Ascending aorta (tissue), 2 donors: ENCODE measurements around the gene RAB32. TPM values are rescaled to one million over a fixed set of nuclear protein-coding genes. Genes with fewer than 3 reads are reported as not detected.
"Not testable (repeated sequence)": the region's sequence is repeated elsewhere in the genome, so short reads cannot be mapped to it uniquely, and the experiment has no call there.

ENCODE experiments used
- DNase-seq, 2 donors: peaks; one replicate each; pipeline ENCODE4 v3.0.0-alpha.2; 2019; ENCODE audit warnings: low spot score in 2 of 2
- H3K27ac ChIP-seq, 2 donors: fragments of 200-600 bp; sonication (generic); one replicate each; pipeline ENCODE4 v1.5.1; 2016 to 2017; ENCODE audit warnings: mild to moderate bottlenecking in 1 of 2
- H3K27me3 ChIP-seq: fragments of 200-600 bp; sonication (generic); one replicate; pipeline ENCODE4 v1.5.1; 2017
- H3K36me3 ChIP-seq, 2 donors: fragments of 200-600 bp; sonication (generic); one replicate each; pipeline ENCODE4 v1.5.1; 2016
- H3K4me1 ChIP-seq, 2 donors: fragments of 200-600 bp; sonication (generic); one replicate each; pipeline ENCODE4 v1.5.1; 2016 to 2017; ENCODE audit warnings: mild to moderate bottlenecking in 1 of 2
- H3K4me3 ChIP-seq, 2 donors: fragments of 200-600 bp; sonication (generic); one replicate each; pipeline ENCODE4 v1.5.1; 2016 to 2017; ENCODE audit warnings: mild to moderate bottlenecking in 1 of 2
- H3K9me3 ChIP-seq, 2 donors: fragments of 200-600 bp; sonication (generic); one replicate each; pipeline ENCODE4 v1.5.1; 2016
- CTCF ChIP-seq, 3 experiments: fragments of 200-600 bp in 2 of 3; fragments of 450-650 bp in 1 of 3; sonication (generic) in 2 of 3; IDR thresholded peaks; one replicate each; pipeline ENCODE4 v1.5.1; 2016 to 2019; ENCODE audit warnings: antibody characterized with exemption in 3 of 3, mild to moderate bottlenecking in 1 of 3, moderate library complexity in 1 of 3
- intact Hi-C: fragments of 100-400 bp; cut with DNase I; formaldehyde crosslinking; loops from one replicate; pipeline ENCODE4 v1.15.1; 2023
- total RNA-seq: library from RNA; depleted of rRNA; stranded (reverse); fragments of >200 nt; gene quantifications from one replicate; pipeline ENCODE4 v1.1.0, GENCODE V29; 2016

Gene RAB32
- total RNA-seq, 1 donor from 2014 or later = 89.2 TPM

- Histone ChIP-seq H3K27me3 (no peaks in the 10 kb centered on the region), H3K4me3 (no peak overlapping the region), H3K4me1 (peaks cover 0 to 2% of the 10 kb centered on the region in 2 donors), H3K9me3 (no peaks in the 10 kb centered on the region), H3K36me3 (peaks cover 33 to 60% of the 10 kb centered on the region in 2 donors), H3K27ac (no peak overlapping the region)
- TF ChIP-seq CTCF (IDR thresholded peaks at IDR 0.05) = no peak
- intact Hi-C loops = no loop called here
- no peak for DNase-seq
These were observed 9.9 kb downstream of the RAB32 start for GRCh38 chr6:146553377-146554135.

- H3K4me3 ChIP-seq = no peak overlapping the region
- intact Hi-C loops = no loop called here
- H3K4me1 ChIP-seq = no peaks in the 10 kb centered on the region
- TF ChIP-seq CTCF (IDR thresholded peaks at IDR 0.05) = no peak
- DNase-seq = no peak
- no peak overlapping the region for H3K27ac ChIP-seq
- peaks cover 0 to 21% of the 10 kb centered on the region in 2 donors for H3K9me3 ChIP-seq
- peaks cover 0 to 4% of the 10 kb centered on the region in 2 donors for H3K36me3 ChIP-seq
- no peaks in the 10 kb centered on the region for H3K27me3 ChIP-seq
These were observed 17.0 kb downstream of the RAB32 start for GRCh38 chr6:146560607-146561006.

- H3K27me3 ChIP-seq, H3K36me3 ChIP-seq, H3K27ac ChIP-seq, DNase-seq, H3K4me3 ChIP-seq, intact Hi-C loops, H3K4me1 ChIP-seq: not testable (repeated sequence)
- H3K9me3 ChIP-seq = peaks cover 0 to 16% of the 10 kb centered on the region in 2 donors
These were observed 23.0 kb downstream of the RAB32 start for GRCh38 chr6:146566661-146567060.

- H3K36me3 ChIP-seq, H3K9me3 ChIP-seq, intact Hi-C loops, H3K27me3 ChIP-seq, H3K27ac ChIP-seq, H3K4me1 ChIP-seq, H3K4me3 ChIP-seq, DNase-seq: not testable (repeated sequence)
These were observed 25.0 kb downstream of the RAB32 start for GRCh38 chr6:146568619-146569018.

GRCh38 chr6:146574211-146574610 lies 30.6 kb downstream of the RAB32 start:
- H3K9me3 ChIP-seq = peaks cover 3 to 17% of the 10 kb centered on the region in 2 donors
- no peaks in the 10 kb centered on the region for H3K4me1 ChIP-seq
- H3K4me3 ChIP-seq = no peak overlapping the region
- H3K36me3 ChIP-seq = no peaks in the 10 kb centered on the region
- no peak overlapping the region for H3K27ac ChIP-seq
- intact Hi-C loops = no loop called here
- no peaks in the 10 kb centered on the region for H3K27me3 ChIP-seq
- TF ChIP-seq CTCF (IDR thresholded peaks at IDR 0.05) = no peak
- no peak for DNase-seq

GRCh38 chr6:146578054-146578453 lies 34.4 kb downstream of the RAB32 start:
- no peaks in the 10 kb centered on the region for H3K36me3 ChIP-seq
- no peak overlapping the region for H3K4me3 ChIP-seq
- no peak overlapping the region for H3K27ac ChIP-seq
- no peaks in the 10 kb centered on the region for H3K27me3 ChIP-seq
- intact Hi-C loops = no loop called here
- H3K9me3 ChIP-seq = peaks cover 3 to 10% of the 10 kb centered on the region in 2 donors
- TF ChIP-seq CTCF (IDR thresholded peaks at IDR 0.05) = no peak
- DNase-seq = no peak
- H3K4me1 ChIP-seq = no peaks in the 10 kb centered on the region
